MCF 10A (cell line): ENCODE measurements around the gene MLF2. TPM values are rescaled to one million over a fixed set of nuclear protein-coding genes. Genes with fewer than 3 reads are reported as not detected.

Experiments
- BruUV-seq: library from RNA; stranded (reverse); fragments of 400-500 nt; replicated peaks from 2 replicates; lab custom pipeline; 2021; lab: Mats Ljungman, UMichigan
- CTCF ChIA-PET: fragments of 300-600 bp; sonication (Branson Sonifier 250); formaldehyde crosslinking; extraction: SDS; loops from one replicate; lab custom pipeline; 2021; ENCODE audit warnings: antibody characterized with exemption, inconsistent platforms; lab: Yijun Ruan, JAX
- POLR2A ChIA-PET: fragments of 300-600, 350-650 bp; sonication (Branson Sonifier 250); formaldehyde crosslinking; extraction: SDS; loops from one replicate; lab custom pipeline; 2020; ENCODE audit warnings: antibody characterized with exemption, inconsistent platforms; lab: Yijun Ruan, JAX
- DNase-seq: peaks from one replicate; pipeline ENCODE4 v3.0.0-alpha.2; 2018; ENCODE audit not compliant: unreplicated experiment
- H3K27ac Mint-ChIP-seq: one replicate; pipeline ENCODE4 v1.8.0; 2022; ENCODE audit warnings: mild to moderate bottlenecking, low read depth, mixed read lengths; ENCODE audit not compliant: unreplicated experiment
- H3K27me3 Mint-ChIP-seq: one replicate; pipeline ENCODE4 v1.8.0; 2022; ENCODE audit warnings: mixed read lengths; ENCODE audit not compliant: insufficient read depth, unreplicated experiment
- H3K36me3 Mint-ChIP-seq: one replicate; pipeline ENCODE4 v1.8.0; 2022; ENCODE audit warnings: mild to moderate bottlenecking, moderate library complexity, mixed read lengths; ENCODE audit not compliant: insufficient read depth, unreplicated experiment
- H3K4me1 Mint-ChIP-seq: one replicate; pipeline ENCODE4 v1.8.0; 2022; ENCODE audit warnings: mixed read lengths; ENCODE audit not compliant: insufficient read depth, unreplicated experiment
- H3K4me3 Mint-ChIP-seq: one replicate; pipeline ENCODE4 v1.8.0; 2022; ENCODE audit warnings: mild to moderate bottlenecking, moderate library complexity, mixed read lengths; ENCODE audit not compliant: unreplicated experiment
- H3K9me3 Mint-ChIP-seq: one replicate; pipeline ENCODE4 v1.8.0; 2022; ENCODE audit warnings: mixed read lengths; ENCODE audit not compliant: unreplicated experiment
- intact Hi-C: fragments of 100-400 bp; cut with micrococcal nuclease; formaldehyde crosslinking; loops from 2 replicates; pipeline ENCODE4 v1.14.1; 2022
- total RNA-seq: library from RNA; stranded (reverse); gene quantifications from 2 replicates; pipeline ENCODE4 v1.2.3, GENCODE V29; 2022
- TF ChIP-seq, protein P1 (sequence below): fragments of 200-600 bp; IDR thresholded peaks from one replicate; pipeline ENCODE4 v1.8.0; 2022; ENCODE audit warnings: antibody characterized with exemption, mild to moderate bottlenecking; ENCODE audit not compliant: unreplicated experiment

Gene MLF2
- total RNA-seq, 1 experiment from 2014 or later, result 151 TPM

DNA sequence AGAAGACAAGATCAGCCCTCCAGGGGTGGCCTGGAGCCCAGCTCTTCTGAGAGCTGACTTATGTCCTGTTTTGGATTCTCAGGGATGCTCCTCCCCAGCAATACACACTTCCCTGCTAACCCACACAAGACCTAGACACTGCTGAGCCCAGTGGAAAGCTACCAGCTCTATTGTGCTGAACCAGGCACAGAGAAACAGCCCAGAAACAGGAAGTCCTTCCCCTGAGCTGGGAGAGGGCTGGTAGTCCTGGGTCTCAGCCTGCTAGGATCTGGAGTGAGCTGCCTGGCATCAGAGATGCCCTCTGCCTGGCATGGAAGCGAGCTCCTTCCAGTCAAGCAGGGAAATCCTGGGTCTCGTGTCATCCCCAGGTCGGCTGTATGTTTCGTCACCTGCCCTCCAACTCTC lies 18.2 kb upstream of the MLF2 start:
- DNase-seq, result peak; percentile 11

GRCh38 chr12:6770600-6770999 lies 17.7 kb upstream of the MLF2 start:
- BruUV-seq, result no TSS peak
- TF ChIP-seq, protein P1, sequence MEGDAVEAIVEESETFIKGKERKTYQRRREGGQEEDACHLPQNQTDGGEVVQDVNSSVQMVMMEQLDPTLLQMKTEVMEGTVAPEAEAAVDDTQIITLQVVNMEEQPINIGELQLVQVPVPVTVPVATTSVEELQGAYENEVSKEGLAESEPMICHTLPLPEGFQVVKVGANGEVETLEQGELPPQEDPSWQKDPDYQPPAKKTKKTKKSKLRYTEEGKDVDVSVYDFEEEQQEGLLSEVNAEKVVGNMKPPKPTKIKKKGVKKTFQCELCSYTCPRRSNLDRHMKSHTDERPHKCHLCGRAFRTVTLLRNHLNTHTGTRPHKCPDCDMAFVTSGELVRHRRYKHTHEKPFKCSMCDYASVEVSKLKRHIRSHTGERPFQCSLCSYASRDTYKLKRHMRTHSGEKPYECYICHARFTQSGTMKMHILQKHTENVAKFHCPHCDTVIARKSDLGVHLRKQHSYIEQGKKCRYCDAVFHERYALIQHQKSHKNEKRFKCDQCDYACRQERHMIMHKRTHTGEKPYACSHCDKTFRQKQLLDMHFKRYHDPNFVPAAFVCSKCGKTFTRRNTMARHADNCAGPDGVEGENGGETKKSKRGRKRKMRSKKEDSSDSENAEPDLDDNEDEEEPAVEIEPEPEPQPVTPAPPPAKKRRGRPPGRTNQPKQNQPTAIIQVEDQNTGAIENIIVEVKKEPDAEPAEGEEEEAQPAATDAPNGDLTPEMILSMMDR, result no peak
- ChIA-PET POLR2A (interaction anchor here (0.5 to 1.7 kb wide), 3 partner anchors 17 to 81 kb away, joined by 4 to 13 read pairs (median 5); partner anchors contain the start of genes CDCA3 and MLF2), CTCF (interaction anchor here (0.9 to 7.8 kb wide), 3 partner anchors 8 to 17 kb away, joined by 3 to 174 read pairs (median 9); partner anchors contain the start of gene MLF2)
- Mint-ChIP-seq H3K4me1 (peaks cover 44% of the 10 kb centered on the region), H3K27ac (peak overlapping the region; percentile 88), H3K27me3 (no peaks in the 10 kb centered on the region), H3K36me3 (peaks cover 15% of the 10 kb centered on the region), H3K9me3 (no peaks in the 10 kb centered on the region), H3K4me3 (no peak overlapping the region)
- intact Hi-C loops, result no loop called here
- DNase-seq, result no peak

More for the DNA sequence above, 18.2 kb upstream of the MLF2 start:
- TF ChIP-seq, protein P1, result no peak
- peak overlapping the region; percentile 88 for H3K27ac Mint-ChIP-seq
- H3K9me3 Mint-ChIP-seq, result no peaks in the 10 kb centered on the region
- BruUV-seq, result no TSS peak
- POLR2A ChIA-PET, result interaction anchor here (0.5 to 1.7 kb wide), 3 partner anchors 17 to 80 kb away, joined by 4 to 13 read pairs (median 5); partner anchors contain the start of genes CDCA3 and MLF2
- peaks cover 15% of the 10 kb centered on the region for H3K36me3 Mint-ChIP-seq
- H3K27me3 Mint-ChIP-seq, result no peaks in the 10 kb centered on the region
- peaks cover 43% of the 10 kb centered on the region for H3K4me1 Mint-ChIP-seq
- intact Hi-C loops, result no loop called here
- H3K4me3 Mint-ChIP-seq, result no peak overlapping the region
- CTCF ChIA-PET, result interaction anchor here (0.9 to 7.8 kb wide), 3 partner anchors 9 to 17 kb away, joined by 3 to 174 read pairs (median 9); partner anchors contain the start of gene MLF2

DNA sequence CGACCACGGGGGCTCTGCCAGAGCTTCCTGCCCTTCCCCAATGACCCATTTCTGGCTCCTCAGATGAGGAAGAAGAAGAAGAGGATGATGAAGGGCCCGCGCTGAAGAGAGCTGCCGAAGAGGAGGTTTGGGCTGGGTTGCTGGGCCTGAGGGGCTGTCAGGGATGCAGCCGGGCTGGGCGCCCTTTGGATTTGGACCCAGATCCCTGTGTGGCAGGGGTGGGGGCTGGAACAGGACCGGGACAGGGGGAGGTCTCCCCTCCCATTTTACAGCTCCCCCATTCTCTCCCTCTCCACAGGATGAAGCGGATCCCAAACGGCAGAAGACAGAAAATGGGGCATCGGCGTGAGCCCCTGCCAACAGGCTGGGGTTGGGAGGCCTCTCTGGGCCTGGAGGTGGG lies 17.2 kb upstream of the MLF2 start:
- TF ChIP-seq, protein P1, result no peak
- Mint-ChIP-seq H3K4me1 (peaks cover 49% of the 10 kb centered on the region), H3K27me3 (no peaks in the 10 kb centered on the region), H3K4me3 (no peak overlapping the region), H3K36me3 (peaks cover 15% of the 10 kb centered on the region), H3K27ac (peak overlapping the region; percentile 88), H3K9me3 (no peaks in the 10 kb centered on the region)
- DNase-seq, result no peak
- BruUV-seq, result no TSS peak
- ChIA-PET CTCF (interaction anchor here (0.7 to 7.8 kb wide), 3 partner anchors 9 to 81 kb away, joined by 3 to 174 read pairs (median 3); partner anchors contain the start of gene MLF2), POLR2A (interaction anchor here (1.4 kb wide), 1 partner anchor 17 kb away, joined by 9 read pairs; the partner anchor contains the start of gene MLF2)
- intact Hi-C loops, result no loop called here

GRCh38 chr12:6769666-6770065 lies 16.7 kb upstream of the MLF2 start:
- POLR2A ChIA-PET, result interaction anchor here (1.4 kb wide), 1 partner anchor 17 kb away, joined by 9 read pairs; the partner anchor contains the start of gene MLF2
- Mint-ChIP-seq H3K9me3 (no peaks in the 10 kb centered on the region), H3K4me3 (no peak overlapping the region), H3K36me3 (peaks cover 15% of the 10 kb centered on the region), H3K27me3 (no peaks in the 10 kb centered on the region), H3K4me1 (peaks cover 53% of the 10 kb centered on the region), H3K27ac (no peak overlapping the region)
- TF ChIP-seq, protein P1, result no peak
- no peak for DNase-seq
- intact Hi-C loops, result no loop called here
- no TSS peak for BruUV-seq
- CTCF ChIA-PET, result interaction anchor here (0.7 to 7.8 kb wide), 3 partner anchors 9 to 81 kb away, joined by 3 to 174 read pairs (median 3); partner anchors contain the start of gene MLF2
